K562 (cell line): ENCODE data around the gene SNAI1. TPM values are rescaled to one million over a fixed set of nuclear protein-coding genes. Genes with fewer than 3 reads are reported as not detected.

ENCODE experiments used
- DPF2 ChIP-seq: fragments of 450-650 bp; IDR thresholded peaks from 2 replicates; pipeline ENCODE4 v1.6.1; 2016
- ZNF133 ChIP-seq: fragments of 250-450 bp; sonication (Bioruptor Pico); IDR thresholded peaks from 2 replicates; pipeline ENCODE4 v1.4.0; 2020; ENCODE audit warnings: mild to moderate bottlenecking
- polyA plus RNA-seq, 8 experiments: library from polyadenylated mRNA; depleted of rRNA in 4 of 8; stranded (reverse) in 5 of 8; unstranded in 3 of 8; fragments of >200 nt; fragmentation: Nextera tagmentation in 2 of 8; fragmentation: Illumina TruSeq in 1 of 8; extraction: Ambion mirVana in 2 of 8; extraction: Trizol in 1 of 8; gene quantifications; 2 replicates each; pipeline versions ENCODE4 v1.2.1 to v1.2.3, GENCODE V29; 2011 to 2014; ENCODE audit warnings: inconsistent platforms in 1 of 8, missing spikeins in 1 of 8
- total RNA-seq, 7 experiments: library from RNA; depleted of rRNA in 6 of 7; stranded (reverse); fragments of >200 nt in 6 of 7; fragmentation: Illumina TruSeq in 2 of 7; extraction: Trizol in 2 of 7; gene quantifications; 2 replicates each; pipeline versions ENCODE4 v1.2.1 to v1.2.3, GENCODE V29; 2011 to 2021; ENCODE audit warnings: low replicate concordance in 1 of 7
- TF ChIP-seq, protein P1 (sequence below): sonication (generic); formaldehyde crosslinking; IDR thresholded peaks from 2 replicates; pipeline ENCODE4 v1.8.1; 2023; ENCODE audit warnings: mild to moderate bottlenecking, missing genetic modification reagents
- TF ChIP-seq, protein P2 (sequence below): fragments of 250-450 bp; sonication (Bioruptor Pico); IDR thresholded peaks from 2 replicates; pipeline ENCODE4 v1.8.0; 2021; ENCODE audit warnings: moderate library complexity, mild to moderate bottlenecking, inconsistent platforms

SNAI1 gene
- total and polyA plus RNA-seq, 9 of the 15 experiments (the other 6 are each of a cell fraction or from before 2014, with no cell fraction given): 0.32 to 11.6 (median 2.0) TPM

- TF ChIP-seq, protein P1, sequence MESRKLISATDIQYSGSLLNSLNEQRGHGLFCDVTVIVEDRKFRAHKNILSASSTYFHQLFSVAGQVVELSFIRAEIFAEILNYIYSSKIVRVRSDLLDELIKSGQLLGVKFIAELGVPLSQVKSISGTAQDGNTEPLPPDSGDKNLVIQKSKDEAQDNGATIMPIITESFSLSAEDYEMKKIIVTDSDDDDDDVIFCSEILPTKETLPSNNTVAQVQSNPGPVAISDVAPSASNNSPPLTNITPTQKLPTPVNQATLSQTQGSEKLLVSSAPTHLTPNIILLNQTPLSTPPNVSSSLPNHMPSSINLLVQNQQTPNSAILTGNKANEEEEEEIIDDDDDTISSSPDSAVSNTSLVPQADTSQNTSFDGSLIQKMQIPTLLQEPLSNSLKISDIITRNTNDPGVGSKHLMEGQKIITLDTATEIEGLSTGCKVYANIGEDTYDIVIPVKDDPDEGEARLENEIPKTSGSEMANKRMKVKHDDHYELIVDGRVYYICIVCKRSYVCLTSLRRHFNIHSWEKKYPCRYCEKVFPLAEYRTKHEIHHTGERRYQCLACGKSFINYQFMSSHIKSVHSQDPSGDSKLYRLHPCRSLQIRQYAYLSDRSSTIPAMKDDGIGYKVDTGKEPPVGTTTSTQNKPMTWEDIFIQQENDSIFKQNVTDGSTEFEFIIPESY (CRISPR knock-in tag): peak; percentile 64; the same call in 1 of the 2 replicates
- TF ChIP-seq ZNF133 (CRISPR knock-in tag): no peak
- TF ChIP-seq, protein P2, sequence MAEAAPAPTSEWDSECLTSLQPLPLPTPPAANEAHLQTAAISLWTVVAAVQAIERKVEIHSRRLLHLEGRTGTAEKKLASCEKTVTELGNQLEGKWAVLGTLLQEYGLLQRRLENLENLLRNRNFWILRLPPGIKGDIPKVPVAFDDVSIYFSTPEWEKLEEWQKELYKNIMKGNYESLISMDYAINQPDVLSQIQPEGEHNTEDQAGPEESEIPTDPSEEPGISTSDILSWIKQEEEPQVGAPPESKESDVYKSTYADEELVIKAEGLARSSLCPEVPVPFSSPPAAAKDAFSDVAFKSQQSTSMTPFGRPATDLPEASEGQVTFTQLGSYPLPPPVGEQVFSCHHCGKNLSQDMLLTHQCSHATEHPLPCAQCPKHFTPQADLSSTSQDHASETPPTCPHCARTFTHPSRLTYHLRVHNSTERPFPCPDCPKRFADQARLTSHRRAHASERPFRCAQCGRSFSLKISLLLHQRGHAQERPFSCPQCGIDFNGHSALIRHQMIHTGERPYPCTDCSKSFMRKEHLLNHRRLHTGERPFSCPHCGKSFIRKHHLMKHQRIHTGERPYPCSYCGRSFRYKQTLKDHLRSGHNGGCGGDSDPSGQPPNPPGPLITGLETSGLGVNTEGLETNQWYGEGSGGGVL (CRISPR knock-in tag): no peak
- TF ChIP-seq DPF2: peak; percentile 22; the same call in 1 of the 2 replicates
- TF ChIP-seq, all 486 proteins: peak for 13
These were observed 32.1 kb downstream of the SNAI1 start (continued) for GRCh38 chr20:50014570-50015562.
